Astrocyte of the hippocampus (primary cell): ENCODE data around the gene KRTAP1-1.
"Not testable (repeated sequence)": the region's sequence is repeated elsewhere in the genome, so short reads cannot be mapped to it uniquely, and the experiment has no call there.

ENCODE experiments used
- DNase-seq: peaks from one replicate; pipeline ENCODE4 v3.0.0; 2011; ENCODE audit warnings: low read depth, low spot score

The KRTAP1-1 gene

GRCh38 chr17:41040783-41041571, at the start of gene KRTAP1-1:
KRTAP1-1 (minus strand) TSS chr17:41041450; CDS start chr17:41041397, 53 bp downstream.
- not testable (repeated sequence) for DNase-seq

GRCh38 chr17:41088760-41089352, 47.6 kb upstream of the KRTAP1-1 start:
- not testable (repeated sequence) for DNase-seq

DNA sequence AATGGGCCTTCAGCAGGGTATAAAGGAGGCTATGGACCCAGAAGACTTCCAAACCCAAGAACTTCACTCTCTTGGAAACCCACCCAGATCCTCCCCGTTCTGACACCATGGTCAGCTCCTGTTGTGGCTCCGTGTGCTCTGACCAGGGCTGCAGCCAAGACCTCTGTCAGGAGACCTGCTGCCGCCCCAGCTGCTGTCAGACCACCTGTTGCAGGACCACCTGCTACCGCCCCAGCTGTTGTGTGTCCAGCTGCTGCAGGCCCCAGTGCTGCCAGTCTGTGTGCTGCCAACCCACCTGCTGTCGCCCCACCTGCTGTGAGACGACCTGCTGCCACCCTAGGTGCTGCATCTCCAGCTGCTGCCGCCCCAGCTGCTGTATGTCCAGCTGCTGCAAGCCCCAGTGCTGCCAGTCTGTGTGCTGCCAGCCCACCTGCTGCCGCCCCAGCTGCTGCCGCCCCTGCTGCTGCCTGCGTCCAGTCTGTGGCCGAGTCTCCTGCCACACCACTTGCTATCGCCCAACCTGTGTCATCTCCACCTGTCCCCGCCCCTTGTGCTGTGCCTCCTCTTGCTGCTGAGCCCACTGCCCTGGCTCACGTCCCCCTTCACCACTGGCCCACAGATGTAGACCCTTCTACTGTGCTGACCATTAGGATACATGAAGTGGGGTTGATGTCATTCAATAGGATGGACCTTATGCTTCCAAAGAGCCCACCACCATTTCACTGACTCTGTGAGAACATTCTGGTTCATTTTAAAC, 43.0 kb upstream of the KRTAP1-1 start, which contains the start of gene KRTAP4-7:
Gene KRTAP4-7, plus strand, starts transcription at position 51 of the 757 bp plus-strand sequence. Its CDS starts 57 bp downstream, at position 108.
- DNase-seq = not testable (repeated sequence)

GRCh38 chr17:41083427-41083826, 42.2 kb upstream of the KRTAP1-1 start:
- not testable (repeated sequence) for DNase-seq

GRCh38 chr17:41082626-41083025, 41.4 kb upstream of the KRTAP1-1 start:
- no peak for DNase-seq

DNA sequence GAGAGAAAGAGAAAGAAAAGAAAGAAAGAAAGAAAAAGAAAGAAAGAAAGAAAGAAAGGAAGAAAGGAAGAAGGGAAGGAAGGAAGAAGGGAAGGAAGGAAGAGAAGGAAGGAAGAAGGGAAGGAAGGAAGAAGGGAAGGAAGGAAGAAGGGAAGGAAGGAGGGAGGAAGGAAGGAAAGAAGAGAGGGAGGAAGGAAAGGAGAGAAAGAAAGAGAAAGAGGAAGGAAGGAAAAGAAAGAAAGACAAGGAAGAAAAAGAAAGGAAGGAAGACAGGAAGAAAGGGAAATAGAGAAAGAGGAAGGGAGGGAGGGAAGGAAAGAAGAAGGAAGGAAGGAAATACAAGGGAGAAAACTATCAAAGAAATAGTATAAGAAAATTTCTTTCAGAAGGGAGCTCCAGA, 35.5 kb upstream of the KRTAP1-1 start:
- no peak for DNase-seq

DNA sequence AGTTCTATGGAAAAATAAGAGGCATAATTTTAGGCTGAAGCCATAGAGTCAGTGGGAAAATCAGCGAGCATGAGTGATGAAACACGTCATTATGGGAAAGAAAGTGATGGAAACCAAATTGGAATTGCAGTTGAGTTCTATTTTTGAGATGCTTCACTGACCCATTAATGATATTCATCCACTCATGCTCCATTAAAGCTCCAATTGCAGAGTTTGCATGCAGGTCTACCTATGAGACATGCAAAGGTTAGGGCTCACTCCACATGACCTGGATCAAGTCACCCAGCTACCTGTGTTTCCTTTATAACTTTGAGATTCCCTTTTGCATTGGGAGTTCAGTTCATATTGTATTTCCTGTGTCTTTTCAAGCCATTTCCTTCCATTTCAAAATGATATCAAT, 32.4 kb upstream of the KRTAP1-1 start:
- no peak for DNase-seq

DNA sequence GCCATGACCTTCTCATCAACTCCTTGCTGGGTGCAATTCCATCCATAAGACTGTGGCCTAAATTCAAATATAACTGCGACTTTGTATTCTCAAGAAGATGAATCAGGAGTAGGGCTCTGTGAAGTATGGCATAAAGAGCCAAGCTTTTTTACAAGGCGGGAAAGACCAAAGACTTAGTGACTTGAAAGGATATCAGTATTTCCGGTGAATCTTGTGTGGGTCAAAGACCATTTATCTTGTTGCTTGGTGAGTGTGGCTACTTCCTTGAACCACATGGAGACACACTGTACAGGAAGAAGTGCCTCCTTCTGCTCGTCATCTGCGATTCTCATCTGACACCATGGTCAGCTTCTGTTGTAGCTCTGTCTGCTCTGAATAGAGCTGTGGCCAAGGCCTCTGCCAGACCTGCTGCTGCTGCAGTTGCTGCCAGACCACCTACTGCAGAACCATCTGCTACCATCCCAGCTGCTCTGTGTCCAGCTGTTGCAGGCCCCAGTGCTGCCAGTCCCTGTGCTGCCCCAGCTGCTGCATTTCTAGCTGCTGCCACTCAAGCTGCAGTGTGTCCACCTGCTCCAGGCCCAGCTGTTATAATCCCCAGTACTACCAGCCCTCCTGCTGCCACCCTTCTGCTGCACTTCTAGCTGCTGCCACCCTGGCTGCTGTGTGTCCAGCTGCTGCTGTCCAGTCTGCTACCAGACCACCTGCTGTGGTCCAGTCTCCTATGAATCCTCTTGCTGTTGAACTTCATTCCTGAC, 30.5 kb upstream of the KRTAP1-1 start:
- DNase-seq = no peak

GRCh38 chr17:41069031-41069430, 27.8 kb upstream of the KRTAP1-1 start:
- no peak for DNase-seq

GRCh38 chr17:41067281-41067680, 26.0 kb upstream of the KRTAP1-1 start:
- DNase-seq = no peak

DNA sequence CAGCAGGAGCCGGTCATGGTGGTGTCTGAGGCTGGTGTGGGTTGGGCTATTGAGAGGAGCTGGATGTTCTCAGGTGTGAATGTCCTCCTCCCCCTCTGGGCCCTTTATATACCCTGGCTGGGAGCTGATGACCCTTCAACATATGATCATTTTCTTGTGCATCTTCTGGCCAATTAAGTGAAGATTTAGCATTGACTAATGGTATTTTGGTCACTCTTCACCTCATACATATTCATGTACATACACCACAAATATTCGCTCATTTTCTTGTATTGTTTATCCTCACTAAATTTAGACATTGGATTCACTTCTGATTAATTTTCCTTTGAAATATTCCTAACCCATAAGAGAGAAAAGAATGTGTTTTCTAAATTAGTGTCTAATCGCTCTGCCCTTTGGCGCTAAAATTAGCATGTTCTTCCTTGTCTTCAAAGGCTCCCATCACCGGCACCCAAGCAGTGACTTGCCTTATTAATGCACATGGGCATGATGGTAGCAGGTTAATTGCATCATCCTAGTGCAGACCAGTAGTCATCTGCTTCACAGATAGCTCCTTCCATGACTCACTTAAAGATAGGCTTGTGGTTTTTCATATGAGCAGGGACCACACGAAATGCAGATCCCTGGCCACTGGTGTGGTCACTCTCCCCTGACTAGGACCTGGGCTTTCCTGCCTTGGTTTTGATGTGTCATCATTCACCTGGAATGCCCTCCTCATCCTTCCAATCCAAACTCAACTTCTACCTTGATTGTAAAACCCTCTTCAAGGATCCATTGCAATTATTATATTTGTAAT, 24.8 kb upstream of the KRTAP1-1 start, which contains the start of gene KRTAP2-4:
Gene KRTAP2-4, minus strand, starts transcription at position 51 of the 796 bp plus-strand sequence. Its CDS starts 34 bp downstream, at position 17.
- DNase-seq = peak; percentile 63

DNA sequence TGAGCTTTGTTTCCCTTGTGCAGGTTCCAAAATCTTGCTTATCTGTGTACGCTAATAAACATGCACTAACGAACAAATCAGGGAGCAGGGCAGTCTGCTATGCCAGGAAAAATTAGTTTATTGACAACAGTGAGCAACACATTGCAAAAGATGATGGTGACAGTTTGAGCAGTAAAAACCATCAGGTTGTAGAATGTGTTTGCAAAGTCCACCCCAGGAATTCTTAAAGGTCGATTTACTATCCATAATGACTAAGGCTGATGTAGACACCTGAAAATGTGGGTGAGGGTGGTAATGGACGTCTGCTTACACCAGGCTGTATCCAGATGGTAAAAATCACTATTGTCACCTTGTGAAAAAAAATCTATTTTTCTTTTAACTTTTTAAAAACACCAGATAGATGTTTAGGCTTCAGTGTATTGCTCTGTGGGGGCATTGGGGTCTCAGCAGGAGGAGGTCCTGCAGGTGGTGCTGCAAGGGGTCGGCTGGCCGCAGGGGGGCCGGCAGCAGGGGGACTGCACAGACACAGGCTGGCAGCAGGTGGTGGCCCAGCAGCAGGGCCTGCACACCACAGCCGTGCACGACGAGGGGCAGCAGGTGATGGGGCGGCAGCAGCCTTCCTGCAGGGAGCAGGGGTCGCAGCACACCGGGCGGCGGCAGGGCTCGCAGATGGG, 23.9 kb upstream of the KRTAP1-1 start:
- not testable (repeated sequence) for DNase-seq

DNA sequence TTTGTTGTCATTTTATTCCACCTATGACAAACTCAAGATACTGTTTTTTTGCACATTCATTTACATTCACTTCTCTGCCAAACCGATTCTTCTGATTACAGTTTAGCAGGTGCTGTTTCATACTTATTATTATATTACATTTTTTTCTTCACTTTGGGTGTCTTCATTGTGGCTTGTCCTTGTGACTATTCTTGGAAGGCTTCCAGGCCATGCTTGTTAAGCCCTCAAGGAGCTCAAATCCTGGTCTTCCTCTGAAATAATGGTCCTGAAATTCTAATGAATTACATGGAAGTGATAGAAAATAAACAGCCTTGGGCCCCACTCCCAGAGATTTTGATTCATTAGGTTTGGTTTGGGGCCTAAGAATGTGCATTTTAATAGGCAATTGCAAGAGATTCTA, 23.1 kb upstream of the KRTAP1-1 start:
- no peak for DNase-seq

DNA sequence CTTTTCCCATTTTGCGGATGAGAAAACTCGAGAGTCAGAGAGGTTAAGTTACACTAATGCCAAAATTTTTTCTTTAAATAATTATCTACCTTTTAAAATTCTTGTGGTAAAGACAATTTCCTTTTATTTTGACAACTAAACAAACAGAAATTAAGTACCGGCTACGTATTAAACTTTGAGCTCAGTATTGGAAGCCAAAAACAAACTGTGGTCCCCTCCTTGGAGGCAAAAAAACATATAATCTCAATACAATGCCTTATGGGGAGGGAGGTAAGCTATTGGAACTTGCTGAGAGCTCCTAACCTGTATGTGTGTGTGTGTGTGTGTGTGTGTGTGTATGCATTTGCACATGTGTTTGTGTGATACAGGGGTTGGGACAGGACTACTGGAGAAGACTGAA, 22.2 kb upstream of the KRTAP1-1 start:
- DNase-seq = no peak

DNA sequence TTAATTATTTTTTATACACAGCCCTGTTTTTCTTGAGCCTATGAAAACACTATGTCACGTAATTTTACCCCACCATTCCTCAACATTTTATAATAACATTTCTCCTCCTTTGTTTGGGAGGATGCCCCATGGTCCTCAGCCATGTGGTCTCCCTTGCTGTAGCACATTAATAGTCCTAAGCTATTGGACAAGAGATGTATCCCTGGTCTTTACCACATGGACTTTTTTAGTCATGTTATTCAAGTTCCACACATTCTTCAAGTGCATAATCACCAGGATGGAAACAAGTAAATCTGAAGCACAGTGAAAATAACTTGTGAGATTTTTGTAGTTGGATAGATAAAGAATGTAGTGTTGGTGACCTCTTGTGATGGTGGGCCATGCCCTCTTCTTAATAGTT, 20.7 kb upstream of the KRTAP1-1 start:
- DNase-seq = peak; percentile 91

- peak; percentile 94 for DNase-seq
These were observed 18.9 kb upstream of the KRTAP1-1 start, which contains the start of gene KRTAP2-3 for GRCh38 chr17:41060052-41060604. KRTAP2-3 (minus strand) TSS chr17:41060114; CDS start chr17:41060050, 64 bp downstream.

- DNase-seq = peak; percentile 85
These were observed 18.2 kb upstream of the KRTAP1-1 start for GRCh38 chr17:41059276-41060051.

- DNase-seq = no peak
These were observed 17.5 kb upstream of the KRTAP1-1 start for GRCh38 chr17:41058741-41059140.

GRCh38 chr17:41057547-41057946, 16.3 kb upstream of the KRTAP1-1 start:
- DNase-seq = no peak
